GM10248 (cell line): ENCODE results near the gene GALNTL6.

Source experiments
- CTCF ChIA-PET: fragments of 300-600 bp; sonication (Branson Sonifier 250); formaldehyde crosslinking; extraction: SDS; loops from one replicate; lab custom pipeline; 2021; ENCODE audit warnings: antibody characterized with exemption; lab: Yijun Ruan, JAX
- POLR2A ChIA-PET: fragments of 350-650 bp; sonication (Branson Sonifier 250); formaldehyde crosslinking; extraction: SDS; loops from one replicate; lab custom pipeline; 2020; ENCODE audit warnings: antibody characterized with exemption; lab: Yijun Ruan, JAX
- DNase-seq: peaks from one replicate; pipeline ENCODE4 v3.0.0; 2012; ENCODE audit errors: extremely low spot score
- TF ChIP-seq, protein P1 (sequence below): IDR thresholded peaks from 2 replicates; pipeline ENCODE4 v1.5.1; 2012; ENCODE audit warnings: mild to moderate bottlenecking, low read depth; ENCODE audit errors: extremely low read depth, missing control alignments, control extremely low read depth

Gene GALNTL6

GRCh38 chr4:172651961-172652360, 838.8 kb downstream of the GALNTL6 start:
- TF ChIP-seq, protein P1, sequence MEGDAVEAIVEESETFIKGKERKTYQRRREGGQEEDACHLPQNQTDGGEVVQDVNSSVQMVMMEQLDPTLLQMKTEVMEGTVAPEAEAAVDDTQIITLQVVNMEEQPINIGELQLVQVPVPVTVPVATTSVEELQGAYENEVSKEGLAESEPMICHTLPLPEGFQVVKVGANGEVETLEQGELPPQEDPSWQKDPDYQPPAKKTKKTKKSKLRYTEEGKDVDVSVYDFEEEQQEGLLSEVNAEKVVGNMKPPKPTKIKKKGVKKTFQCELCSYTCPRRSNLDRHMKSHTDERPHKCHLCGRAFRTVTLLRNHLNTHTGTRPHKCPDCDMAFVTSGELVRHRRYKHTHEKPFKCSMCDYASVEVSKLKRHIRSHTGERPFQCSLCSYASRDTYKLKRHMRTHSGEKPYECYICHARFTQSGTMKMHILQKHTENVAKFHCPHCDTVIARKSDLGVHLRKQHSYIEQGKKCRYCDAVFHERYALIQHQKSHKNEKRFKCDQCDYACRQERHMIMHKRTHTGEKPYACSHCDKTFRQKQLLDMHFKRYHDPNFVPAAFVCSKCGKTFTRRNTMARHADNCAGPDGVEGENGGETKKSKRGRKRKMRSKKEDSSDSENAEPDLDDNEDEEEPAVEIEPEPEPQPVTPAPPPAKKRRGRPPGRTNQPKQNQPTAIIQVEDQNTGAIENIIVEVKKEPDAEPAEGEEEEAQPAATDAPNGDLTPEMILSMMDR: no peak
- DNase-seq: no peak
- POLR2A ChIA-PET: no interaction called here
- CTCF ChIA-PET: interaction anchor here (0.8 kb wide), 1 partner anchor 12 kb away, joined by 3 read pairs; no protein-coding TSS in a partner anchor

DNA sequence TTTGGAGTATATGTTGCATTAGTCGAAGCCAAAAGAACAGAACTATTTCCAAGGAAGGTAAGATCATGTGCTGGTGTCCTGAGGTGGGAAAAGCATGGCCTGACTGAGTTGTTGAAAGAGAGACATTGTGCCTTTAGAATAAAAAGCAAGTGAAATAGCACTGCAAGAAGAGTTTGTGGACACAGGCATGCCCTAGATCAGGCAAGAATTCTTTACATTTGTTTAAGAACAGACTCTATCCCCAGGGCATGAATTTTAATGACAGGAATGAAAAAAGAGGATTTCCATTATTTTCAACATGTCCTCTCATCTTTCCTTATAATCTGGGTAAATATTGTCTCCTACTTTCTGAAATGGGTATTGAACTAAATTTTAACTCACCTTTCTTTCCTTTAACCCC, 839.2 kb downstream of the GALNTL6 start:
- no peak for DNase-seq
- ChIA-PET CTCF (interaction anchor here (0.8 kb wide), 1 partner anchor 13 kb away, joined by 3 read pairs; no protein-coding TSS in a partner anchor), POLR2A (no interaction called here)
- TF ChIP-seq, protein P1: no peak

DNA sequence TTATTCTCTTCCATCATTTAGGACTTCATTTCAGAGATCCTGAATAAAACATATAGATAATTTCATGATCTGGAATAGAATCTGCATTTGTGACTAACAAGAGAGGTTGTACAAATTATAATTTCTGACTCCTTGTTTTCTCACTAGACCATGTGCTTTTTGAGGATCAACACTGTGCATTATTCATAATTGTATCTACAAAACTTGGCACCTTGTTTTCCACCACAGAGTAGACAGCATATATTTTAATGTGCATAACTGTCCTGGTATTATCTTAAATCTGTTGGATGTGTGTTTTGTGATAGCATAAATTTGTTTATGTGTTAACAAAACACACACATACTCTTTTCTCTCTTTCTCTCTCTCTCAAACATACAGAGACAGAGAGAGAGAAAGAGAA, 840.5 kb downstream of the GALNTL6 start:
- ChIA-PET POLR2A (no interaction called here), CTCF (interaction anchor here (1.3 kb wide), 1 partner anchor 21 kb away, joined by 4 read pairs; no protein-coding TSS in a partner anchor)
- no peak for DNase-seq
- TF ChIP-seq, protein P1: no peak

GRCh38 chr4:172654457-172654856, 841.3 kb downstream of the GALNTL6 start:
- TF ChIP-seq, protein P1: no peak
- ChIA-PET POLR2A (no interaction called here), CTCF (interaction anchor here (1.3 to 1.9 kb wide), 2 partner anchors 14 to 20 kb away, joined by 4 read pairs; no protein-coding TSS in a partner anchor)
- no peak for DNase-seq

DNA sequence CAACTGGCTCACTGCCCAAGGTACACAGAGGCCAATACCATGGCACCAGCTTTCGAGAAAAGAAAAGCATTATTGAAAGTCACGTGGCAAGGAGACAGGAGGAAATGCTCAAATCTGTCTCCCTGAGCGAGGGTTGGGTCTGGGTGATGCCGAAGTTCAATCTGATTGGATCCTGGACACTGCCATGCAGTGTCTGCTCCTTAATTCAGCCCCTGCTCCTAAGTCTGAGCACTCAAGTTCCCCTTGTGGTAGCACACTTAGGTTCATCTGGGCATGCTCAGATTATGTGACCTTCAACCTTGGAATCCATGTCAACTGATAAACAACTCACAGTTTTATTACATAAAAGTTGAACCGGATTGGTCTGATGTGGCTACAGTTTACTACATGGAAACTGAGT, 842.9 kb downstream of the GALNTL6 start:
- DNase-seq: no peak
- TF ChIP-seq, protein P1: no peak
- ChIA-PET POLR2A (no interaction called here), CTCF (interaction anchor here (1.9 kb wide), 1 partner anchor 16 kb away, joined by 4 read pairs; no protein-coding TSS in a partner anchor)

DNA sequence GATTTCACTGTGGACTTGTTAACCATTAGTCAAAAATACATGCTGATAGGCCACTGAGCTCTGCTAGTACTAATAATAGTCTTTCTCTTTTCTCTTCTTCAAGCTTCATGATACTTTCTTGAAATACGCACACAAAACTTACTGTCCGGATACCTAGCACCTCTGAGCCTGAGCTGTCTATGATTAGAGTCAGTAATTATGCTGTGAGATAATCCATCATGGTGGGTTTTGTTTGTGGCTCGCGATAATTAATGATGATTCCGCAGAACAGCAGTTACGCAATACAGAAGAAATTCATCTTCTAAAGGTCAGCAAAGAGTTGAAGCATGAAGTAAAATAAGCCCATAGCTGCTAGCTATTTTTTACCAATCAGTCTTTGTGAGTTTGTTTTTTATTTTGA, 843.9 kb downstream of the GALNTL6 start:
- no peak for DNase-seq
- ChIA-PET POLR2A (no interaction called here), CTCF (no interaction called here)
- TF ChIP-seq, protein P1: no peak
